Measurements from ENCODE around the gene TNFRSF21. TPM values are rescaled to one million over a fixed set of nuclear protein-coding genes. Genes with fewer than 3 reads are reported as not detected.

The TNFRSF21 gene
- total and polyA plus RNA-seq, 9 of the 15 experiments (the other 6 are each of a cell fraction or from before 2014, with no cell fraction given): 0.63 to 5.7 (median 2.2) TPM

DNA sequence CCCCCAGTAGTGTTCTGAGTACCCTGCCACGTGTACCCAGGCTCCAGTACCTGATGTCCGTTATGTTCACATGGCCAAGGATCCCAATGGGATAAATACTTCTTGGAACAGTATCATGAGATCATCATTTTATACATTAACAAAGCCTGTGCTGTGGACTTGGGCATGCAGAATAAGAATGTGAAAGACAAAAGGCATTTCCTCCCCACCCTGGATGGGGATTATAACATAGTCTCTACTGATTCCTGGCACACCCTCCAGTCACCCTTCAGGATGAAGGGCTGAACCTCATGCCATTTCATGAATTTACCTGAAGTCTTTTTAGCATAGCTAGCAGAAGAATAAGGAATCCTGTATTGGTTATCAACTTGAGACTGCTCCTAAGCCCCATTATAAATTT lies 2.8 kb downstream of the TNFRSF21 start:
- Histone ChIP-seq H3K9me1 (ENCODE audit: control insufficient read depth, insufficient read depth, low read length) (no peaks in the 10 kb centered on the region), H3K27me3 (ENCODE audit: control insufficient read depth in 2 of 2, insufficient read depth in 2 of 2, low read length in 2 of 2) (peaks cover 8 to 11% of the 10 kb centered on the region in 2 experiments; a peak in 4 of 5 replicates), H3K36me3 (ENCODE audit: control insufficient read depth, insufficient read depth, low read length) (no peaks in the 10 kb centered on the region), H4K20me1 (replicated peaks; ENCODE audit: control insufficient read depth, insufficient read depth, low read length) (no peaks in the 10 kb centered on the region), H3K27ac (ENCODE audit: extremely low read depth, low read depth, low read length) (no peak overlapping the region), H2AFZ (ENCODE audit: low read depth, low read length) (no peak overlapping the region), H3K4me3 (no peak overlapping the region), H3K9ac (ENCODE audit: insufficient read depth in 1 of 2, low read depth in 2 of 2, low read length in 2 of 2) (no peak overlapping the region), H3K4me2 (ENCODE audit: insufficient read depth, low read length) (no peak overlapping the region), H3K4me1 (replicated peaks in 1 of 2; ENCODE audit: control insufficient read depth in 2 of 2, insufficient read depth in 2 of 2, low read length in 2 of 2) (peaks cover 0 to 15% of the 10 kb centered on the region in 2 experiments; a peak in 3 of 5 replicates), H3K79me2 (ENCODE audit: control insufficient read depth, insufficient read depth, low read length) (no peaks in the 10 kb centered on the region), H3K9me3 (replicated peaks; ENCODE audit: control insufficient read depth, insufficient read depth, low read depth, low read length) (no peaks in the 10 kb centered on the region)
- DNase-seq (ENCODE audit: extremely low read depth in 1 of 4, low spot score in 3 of 4) (no peak), ATAC-seq (no peak), FAIRE-seq (no peak)
- ChIA-PET CTCF (ENCODE audit: low intra/inter-chr PET ratio) (interaction anchor here (0.6 to 1.5 kb wide), 3 partner anchors 210 to 427 kb away, joined by 3 to 5 read pairs (median 3); no protein-coding TSS in a partner anchor), POLR2A (interaction anchor here (0.5 to 1.7 kb wide), 3 partner anchors 10 to 356 kb away, joined by 3 to 4 read pairs (median 4); no protein-coding TSS in a partner anchor)
- TF ChIP-seq ZNF239 (CRISPR knock-in tag; IDR thresholded peaks at IDR 0.05) (no peak), JUND (IDR thresholded peaks at IDR 0.05; ENCODE audit: borderline replicate concordance, low read depth, low read length) (no peak), JUND (tag; IDR thresholded peaks at IDR 0.05; ENCODE audit: borderline replicate concordance, low read depth, low read length) (no peak), CBX1 (IDR thresholded peaks at IDR 0.05; ENCODE audit: low read depth) (no peak), HIVEP1 (CRISPR knock-in tag; IDR thresholded peaks at IDR 0.05) (no peak), KAT7 (CRISPR knock-in tag; IDR thresholded peaks at IDR 0.05; ENCODE audit: borderline replicate concordance) (no peak), PML (IDR thresholded peaks at IDR 0.05; ENCODE audit: low read length) (no peak), JUNB (CRISPR knock-in tag; conservative IDR thresholded peaks at IDR 0.05) (no peak), MTA2 (IDR thresholded peaks at IDR 0.05; ENCODE audit: low read depth) (no peak), SPI1 (IDR thresholded peaks at IDR 0.05; ENCODE audit: borderline replicate concordance, low read depth, low read length) (no peak), PHF20 (IDR thresholded peaks at IDR 0.05; ENCODE audit: partially characterized antibody) (no peak)
- TF ChIP-seq, protein P1, sequence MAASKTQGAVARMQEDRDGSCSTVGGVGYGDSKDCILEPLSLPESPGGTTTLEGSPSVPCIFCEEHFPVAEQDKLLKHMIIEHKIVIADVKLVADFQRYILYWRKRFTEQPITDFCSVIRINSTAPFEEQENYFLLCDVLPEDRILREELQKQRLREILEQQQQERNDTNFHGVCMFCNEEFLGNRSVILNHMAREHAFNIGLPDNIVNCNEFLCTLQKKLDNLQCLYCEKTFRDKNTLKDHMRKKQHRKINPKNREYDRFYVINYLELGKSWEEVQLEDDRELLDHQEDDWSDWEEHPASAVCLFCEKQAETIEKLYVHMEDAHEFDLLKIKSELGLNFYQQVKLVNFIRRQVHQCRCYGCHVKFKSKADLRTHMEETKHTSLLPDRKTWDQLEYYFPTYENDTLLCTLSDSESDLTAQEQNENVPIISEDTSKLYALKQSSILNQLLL (CRISPR knock-in tag; IDR thresholded peaks at IDR 0.05; ENCODE audit: borderline replicate concordance): no peak
- TF ChIP-seq, protein P2, sequence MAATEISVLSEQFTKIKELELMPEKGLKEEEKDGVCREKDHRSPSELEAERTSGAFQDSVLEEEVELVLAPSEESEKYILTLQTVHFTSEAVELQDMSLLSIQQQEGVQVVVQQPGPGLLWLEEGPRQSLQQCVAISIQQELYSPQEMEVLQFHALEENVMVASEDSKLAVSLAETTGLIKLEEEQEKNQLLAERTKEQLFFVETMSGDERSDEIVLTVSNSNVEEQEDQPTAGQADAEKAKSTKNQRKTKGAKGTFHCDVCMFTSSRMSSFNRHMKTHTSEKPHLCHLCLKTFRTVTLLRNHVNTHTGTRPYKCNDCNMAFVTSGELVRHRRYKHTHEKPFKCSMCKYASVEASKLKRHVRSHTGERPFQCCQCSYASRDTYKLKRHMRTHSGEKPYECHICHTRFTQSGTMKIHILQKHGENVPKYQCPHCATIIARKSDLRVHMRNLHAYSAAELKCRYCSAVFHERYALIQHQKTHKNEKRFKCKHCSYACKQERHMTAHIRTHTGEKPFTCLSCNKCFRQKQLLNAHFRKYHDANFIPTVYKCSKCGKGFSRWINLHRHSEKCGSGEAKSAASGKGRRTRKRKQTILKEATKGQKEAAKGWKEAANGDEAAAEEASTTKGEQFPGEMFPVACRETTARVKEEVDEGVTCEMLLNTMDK (IDR thresholded peaks at IDR 0.05; ENCODE audit: borderline replicate concordance, insufficient read depth, low read depth, low read length, poor library complexity, severe bottlenecking): no peak
- BruUV-seq (replicated peaks): no TSS peak
- in situ Hi-C loops (cut with MboI) (loop anchor here (5.0 kb wide), 1 partner anchor 210 kb away; no protein-coding TSS in a partner anchor), intact Hi-C loops (cut with micrococcal nuclease) (no loop called here)
- 48% methylated on average over 2 of the region's 2 CpGs for WGBS (ENCODE audit: insufficient coverage, low coverage, missing lambda C conversion rate)
